Measurements from ENCODE around the gene MBOAT1.
A peak's percentile ranks its signal among the peaks of the same experiment; 100 is the strongest.
"Not testable (repeated sequence)": the region's sequence is repeated elsewhere in the genome, so short reads cannot be mapped to it uniquely, and the experiment has no call there.

MBOAT1 gene

GRCh38 chr6:20212392-20213111 lies at the start of gene MBOAT1:
Gene MBOAT1, minus strand, starts transcription at chr6:20212469. Its CDS starts 235 bp downstream, at chr6:20212234.
- peak; percentile 61 to 68 for DNase-seq

GRCh38 chr6:20261685-20262084 lies 49.4 kb upstream of the MBOAT1 start:
- DNase-seq, result no peak

GRCh38 chr6:20260360-20260759 lies 48.1 kb upstream of the MBOAT1 start:
- no peak for DNase-seq

GRCh38 chr6:20259316-20260049 lies 47.2 kb upstream of the MBOAT1 start:
- no peak for DNase-seq

- DNase-seq, result no peak
Measured at GRCh38 chr6:20255428-20255827, 43.2 kb upstream of the MBOAT1 start.

- DNase-seq, result no peak
Measured at GRCh38 chr6:20254295-20254694, 42.0 kb upstream of the MBOAT1 start.

- DNase-seq, result no peak
Measured at GRCh38 chr6:20253021-20253420, 40.8 kb upstream of the MBOAT1 start.

- no peak for DNase-seq
Measured at GRCh38 chr6:20252311-20252710, 40.0 kb upstream of the MBOAT1 start.

- no peak for DNase-seq
Measured at GRCh38 chr6:20251525-20251924, 39.3 kb upstream of the MBOAT1 start.

- no peak for DNase-seq
Measured at GRCh38 chr6:20246125-20246524, 33.9 kb upstream of the MBOAT1 start.

- not testable (repeated sequence) for DNase-seq
Measured at GRCh38 chr6:20244807-20245681, 32.8 kb upstream of the MBOAT1 start.

- DNase-seq, result no peak
Measured at GRCh38 chr6:20243288-20243687, 31.0 kb upstream of the MBOAT1 start.

GRCh38 chr6:20242397-20242796 lies 30.1 kb upstream of the MBOAT1 start:
- no peak for DNase-seq

- no peak for DNase-seq
Measured at GRCh38 chr6:20241102-20241501, 28.8 kb upstream of the MBOAT1 start.

GRCh38 chr6:20238688-20239587 lies 26.7 kb upstream of the MBOAT1 start:
- DNase-seq, result no peak

GRCh38 chr6:20237677-20238460 lies 25.6 kb upstream of the MBOAT1 start:
- no peak for DNase-seq

GRCh38 chr6:20236909-20237600 lies 24.8 kb upstream of the MBOAT1 start:
- no peak for DNase-seq

GRCh38 chr6:20236344-20236743 lies 24.1 kb upstream of the MBOAT1 start:
- DNase-seq, result no peak

- no peak for DNase-seq
Measured at GRCh38 chr6:20235041-20235440, 22.8 kb upstream of the MBOAT1 start.

- DNase-seq, result no peak
Measured at GRCh38 chr6:20234136-20234535, 21.9 kb upstream of the MBOAT1 start.
